GM18505 (cell line): ENCODE data around the gene RPIA.
A peak's percentile ranks its signal among the peaks of the same experiment; 100 is the strongest.
"Not testable (repeated sequence)": the region's sequence is repeated elsewhere in the genome, so short reads cannot be mapped to it uniquely, and the experiment has no call there.

Source experiments
- ATAC-seq: cut with Tn5 transposase; IDR thresholded peaks from one replicate; pipeline ENCODE4 v1.9.1; 2021; ENCODE audit not compliant: unreplicated experiment
- POLR2A ChIP-seq: IDR thresholded peaks from 4 replicates; pipeline ENCODE4 v1.6.1; 2011; ENCODE audit warnings: borderline replicate concordance; ENCODE audit not compliant: insufficient read depth, insufficient read length; ENCODE audit errors: extremely low read depth

The RPIA gene

DNA sequence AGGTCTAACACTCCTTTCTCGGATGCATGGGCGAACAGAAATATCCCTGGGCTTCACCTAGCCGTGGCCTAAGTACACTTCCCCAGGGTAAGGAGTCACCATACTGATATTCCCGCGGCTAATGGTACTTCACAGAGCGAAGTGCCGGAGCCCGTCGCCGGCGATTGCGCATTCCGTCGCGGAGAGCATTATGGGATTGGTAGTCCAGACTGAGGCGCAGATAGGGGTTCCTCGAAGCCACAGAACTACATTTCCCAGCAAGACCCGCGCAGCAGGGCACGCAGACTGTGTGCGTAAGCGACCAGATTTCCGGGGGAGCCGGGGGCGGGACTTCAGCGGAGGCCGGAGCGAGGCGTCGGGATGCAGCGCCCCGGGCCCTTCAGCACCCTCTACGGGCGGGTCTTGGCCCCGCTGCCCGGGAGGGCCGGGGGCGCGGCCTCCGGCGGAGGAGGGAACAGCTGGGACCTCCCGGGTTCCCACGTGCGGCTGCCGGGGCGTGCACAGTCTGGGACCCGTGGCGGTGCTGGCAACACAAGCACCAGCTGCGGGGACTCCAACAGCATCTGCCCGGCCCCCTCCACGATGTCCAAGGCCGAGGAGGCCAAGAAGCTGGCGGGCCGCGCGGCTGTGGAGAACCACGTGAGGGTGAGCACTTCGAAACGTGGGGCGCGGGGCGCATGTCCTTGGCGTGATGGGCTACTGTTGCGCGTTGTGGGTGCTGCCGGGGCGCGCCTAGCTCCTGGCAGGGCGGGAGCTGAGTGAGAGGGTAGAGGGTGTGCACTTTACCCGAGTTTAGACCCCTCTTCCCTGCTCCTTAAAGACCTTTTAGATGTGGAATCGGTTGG, at the start of gene RPIA:
Gene RPIA, plus strand, starts transcription at position 335 of the 845 bp plus-strand sequence. Its CDS starts 26 bp downstream, at position 361.
- ATAC-seq, result peak; percentile 98
- TF ChIP-seq POLR2A, result peak; percentile 86

DNA sequence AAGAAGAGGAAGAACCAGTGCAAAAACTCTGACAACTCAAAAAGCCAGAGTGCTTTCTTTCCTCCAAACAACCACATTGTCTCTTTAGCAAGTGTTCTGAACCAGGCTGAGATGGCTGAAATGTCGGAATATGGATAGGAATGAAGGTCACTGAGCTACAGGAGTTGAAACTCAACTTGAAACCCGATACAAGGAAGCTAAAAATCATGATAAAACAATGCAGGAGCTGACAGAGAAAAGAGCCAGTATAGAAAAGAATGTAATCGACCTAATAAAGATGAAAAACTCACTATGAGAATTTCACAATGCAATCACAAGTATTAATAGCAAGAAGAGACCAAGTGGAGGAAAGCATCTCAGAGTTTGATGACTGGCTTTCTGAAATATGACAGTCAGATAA, 49.2 kb upstream of the RPIA start:
- no peak for ATAC-seq
- TF ChIP-seq POLR2A, result no peak

DNA sequence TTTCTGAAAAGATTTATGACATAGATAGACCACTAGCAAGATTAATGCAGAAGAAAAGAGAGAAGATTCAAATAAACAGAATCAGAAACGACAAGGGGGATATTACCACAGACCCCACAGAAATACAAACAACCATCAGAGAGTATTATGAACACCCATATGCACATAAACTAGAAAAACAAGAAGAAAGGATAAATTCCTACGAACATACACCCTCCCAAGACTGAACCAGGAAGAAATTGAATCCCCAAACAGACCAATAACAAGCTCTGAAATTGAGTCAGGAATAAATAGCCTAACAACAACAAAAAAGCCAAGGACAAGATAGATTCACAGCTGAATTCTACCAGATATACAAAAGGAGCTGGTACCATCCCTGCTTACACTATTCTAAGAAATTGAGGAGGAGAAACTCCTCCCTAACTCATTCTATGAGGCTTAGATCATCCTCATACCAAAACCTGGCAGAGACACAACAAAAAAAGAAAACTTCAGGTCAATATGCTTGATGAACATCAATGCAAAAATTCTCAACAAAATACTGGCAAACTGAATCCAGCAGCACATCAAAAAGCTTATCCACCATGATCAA, 46.1 kb upstream of the RPIA start:
- not testable (repeated sequence) for ATAC-seq

DNA sequence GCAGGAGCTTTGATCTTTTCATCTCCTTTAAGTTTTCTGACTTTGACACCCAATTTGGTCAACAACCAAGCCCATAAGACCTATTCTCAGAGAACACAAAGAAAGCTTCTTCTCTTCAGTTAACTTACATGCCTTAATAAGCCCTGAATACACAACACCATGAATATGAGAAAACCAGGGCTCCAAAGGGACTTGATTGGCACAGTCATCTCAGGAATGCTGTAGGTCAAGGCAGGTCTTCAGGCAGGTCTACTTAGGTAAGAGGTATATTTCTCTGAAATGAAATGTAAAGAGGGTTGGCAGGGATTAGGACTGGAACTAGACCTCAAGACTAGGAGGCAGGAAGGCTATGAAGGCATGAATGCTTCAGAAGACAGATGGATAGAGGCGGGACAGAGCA, 39.8 kb upstream of the RPIA start:
- no peak for TF ChIP-seq POLR2A
- ATAC-seq, result no peak

DNA sequence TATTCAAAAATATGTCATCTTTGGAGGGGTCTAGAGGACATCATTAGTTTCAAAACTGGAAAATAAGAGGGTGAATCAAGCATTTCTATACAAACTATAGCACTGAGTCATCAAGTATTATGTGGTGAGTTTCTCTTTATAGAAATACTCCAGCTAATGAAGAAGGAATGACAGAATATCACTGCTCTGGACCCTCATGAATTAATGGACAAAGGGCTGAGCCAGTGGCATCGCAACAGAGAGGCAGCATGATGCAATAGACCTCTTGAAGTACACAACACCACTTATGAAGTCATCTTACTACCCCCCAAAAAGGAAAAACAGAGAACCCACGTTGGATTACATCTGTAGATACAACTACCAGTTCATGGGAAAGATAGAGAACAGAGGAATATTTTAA, 36.8 kb upstream of the RPIA start:
- TF ChIP-seq POLR2A, result no peak
- ATAC-seq, result no peak

DNA sequence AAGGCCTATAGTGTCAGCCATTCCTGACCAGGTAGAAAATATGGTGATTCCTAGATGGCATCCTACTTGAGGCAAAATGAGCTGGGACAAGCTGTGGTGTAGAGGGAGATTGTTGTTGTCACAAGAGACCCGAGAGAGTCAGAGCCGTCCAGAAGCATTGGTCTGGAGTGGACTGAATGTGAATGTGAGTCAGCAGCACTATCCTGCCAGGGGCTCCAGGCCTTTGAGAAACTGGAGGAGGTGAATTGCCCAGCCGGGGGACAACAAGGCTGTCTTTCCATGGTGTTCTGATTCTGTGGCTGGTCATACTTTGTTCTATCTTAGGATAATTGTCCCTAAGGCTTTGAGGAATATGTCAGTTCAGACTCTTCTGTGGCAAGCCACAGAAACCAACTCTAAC, 34.8 kb upstream of the RPIA start:
- ATAC-seq, result no peak
- no peak for TF ChIP-seq POLR2A

DNA sequence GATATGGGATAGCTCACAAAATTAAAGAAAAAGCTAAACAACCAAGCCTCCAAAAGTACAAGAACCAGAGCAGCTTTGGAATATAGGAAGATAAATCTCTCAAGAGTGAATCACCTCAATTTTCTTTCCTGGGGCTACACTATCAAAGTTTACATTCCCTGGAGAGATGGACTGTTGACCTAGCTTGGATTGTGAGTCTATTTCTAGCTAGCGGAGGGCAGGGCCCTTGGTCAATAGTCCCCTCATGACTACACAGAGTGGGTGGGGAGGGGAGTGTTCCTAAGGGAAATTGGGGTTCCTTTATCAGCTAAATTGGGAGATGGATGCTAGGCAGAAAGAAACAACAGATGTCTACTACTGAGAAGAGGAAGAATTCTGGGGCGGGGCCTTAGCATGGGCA, 34.3 kb upstream of the RPIA start:
- no peak for TF ChIP-seq POLR2A
- no peak for ATAC-seq

DNA sequence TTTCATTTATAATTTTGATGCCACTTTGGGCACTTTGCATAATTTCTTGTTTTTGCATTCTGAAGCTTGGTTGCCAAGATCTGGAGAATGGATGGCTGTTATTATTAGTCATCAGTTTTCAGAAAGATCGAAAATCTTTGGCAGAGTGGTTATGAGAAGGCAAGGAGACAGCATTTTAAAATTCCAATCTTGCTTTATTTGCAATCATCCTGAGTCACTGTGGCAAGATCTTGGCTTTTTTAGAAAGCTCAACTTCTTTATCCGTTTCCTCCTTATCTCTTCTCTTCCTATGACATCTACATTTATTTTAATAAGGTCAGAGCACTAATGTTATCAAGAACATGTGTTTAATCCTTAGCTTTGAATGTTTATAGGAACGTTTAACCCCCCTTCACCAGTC, 33.1 kb upstream of the RPIA start:
- ATAC-seq, result no peak
- no peak for TF ChIP-seq POLR2A

DNA sequence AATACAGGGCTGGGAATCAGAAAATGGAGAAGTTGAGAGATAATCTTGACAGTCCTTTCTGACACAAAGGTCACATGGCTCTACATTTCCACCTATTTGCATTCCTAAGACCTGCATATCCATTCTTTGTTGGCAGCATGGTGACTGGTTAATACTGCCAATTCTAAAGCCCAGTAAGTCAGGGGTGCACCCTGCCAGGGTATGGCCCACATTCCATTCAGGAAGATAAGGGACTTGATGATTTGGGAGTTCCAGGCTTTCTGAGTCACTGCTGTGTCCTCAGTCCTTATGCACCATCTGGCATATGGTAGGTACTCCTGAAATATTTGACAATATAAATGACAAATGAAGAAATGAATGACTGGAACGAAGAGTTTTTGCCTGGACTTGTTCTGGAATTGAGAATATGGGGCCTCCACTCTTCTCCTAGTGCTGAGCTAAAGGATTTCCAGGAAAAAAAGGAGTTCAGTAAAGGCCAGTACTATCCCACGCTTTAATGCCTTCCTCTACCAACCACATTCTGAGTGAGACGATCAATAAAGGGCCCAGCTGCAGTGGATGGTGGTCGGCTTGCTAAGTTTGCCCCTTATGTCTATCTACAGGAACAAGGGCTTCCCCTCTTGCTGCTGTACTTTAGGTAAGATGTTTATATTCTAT, 32.5 kb upstream of the RPIA start:
- ATAC-seq, result no peak

DNA sequence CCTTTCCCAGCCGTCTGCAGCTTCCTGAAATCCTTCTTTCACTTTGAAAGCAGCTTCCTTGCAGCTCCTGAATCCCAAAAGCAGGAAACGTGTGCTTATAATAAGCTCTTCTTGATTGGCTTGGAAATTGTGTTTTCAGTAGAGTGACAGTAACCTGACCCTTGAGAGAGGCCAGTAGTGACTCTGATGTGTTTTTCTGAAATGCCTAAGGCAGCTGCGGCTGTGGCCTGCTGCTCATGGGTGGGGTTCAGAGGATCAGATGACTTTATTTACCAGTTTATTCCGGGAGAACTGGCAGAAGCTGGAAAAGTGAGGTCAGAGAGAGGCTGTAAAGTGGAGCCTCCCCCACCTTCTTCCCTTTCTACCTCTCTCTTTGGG, 31.9 kb upstream of the RPIA start:
- ATAC-seq, result no peak
- no peak for TF ChIP-seq POLR2A

More for the DNA sequence above, 32.5 kb upstream of the RPIA start:
- no peak for TF ChIP-seq POLR2A

DNA sequence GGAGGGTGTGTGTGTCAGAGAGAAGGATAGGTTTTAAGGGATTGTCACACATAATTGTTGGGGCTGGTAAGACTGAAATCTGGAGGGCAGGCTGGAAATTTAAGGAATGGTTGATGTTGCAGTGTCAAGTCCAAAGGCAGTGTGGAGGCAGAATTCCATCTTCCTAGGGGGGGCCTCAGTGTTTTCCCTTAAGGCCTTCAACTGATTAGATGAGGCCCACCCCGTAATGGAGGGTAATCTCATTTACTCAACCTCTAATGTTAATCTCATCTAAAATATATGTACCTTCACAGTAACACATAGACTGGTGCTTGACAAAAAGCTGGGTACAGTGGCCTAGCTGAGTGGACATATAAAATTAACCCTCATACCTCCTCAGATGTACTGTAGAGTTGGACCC, 30.9 kb upstream of the RPIA start:
- no peak for ATAC-seq
- TF ChIP-seq POLR2A, result no peak

DNA sequence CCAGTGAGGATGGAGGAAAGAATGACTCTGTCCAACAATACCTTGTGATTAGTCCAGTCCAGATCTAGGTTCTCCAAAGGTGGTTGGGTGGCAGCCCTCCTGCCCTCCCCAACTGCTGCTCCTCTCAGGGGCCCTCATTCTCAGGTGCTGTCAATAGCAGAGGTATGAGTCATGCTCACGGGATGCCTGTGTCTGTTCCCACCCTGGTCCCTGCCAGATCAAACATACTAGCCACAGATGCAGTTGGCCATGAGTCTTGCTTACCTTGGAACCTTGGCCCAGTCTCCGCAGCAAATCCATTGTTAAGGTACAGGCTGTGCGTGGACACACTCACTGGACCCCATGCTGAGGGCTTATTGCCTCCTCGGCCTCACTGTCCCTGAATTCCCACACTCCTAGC, 24.9 kb upstream of the RPIA start:
- no peak for TF ChIP-seq POLR2A
- ATAC-seq, result no peak

DNA sequence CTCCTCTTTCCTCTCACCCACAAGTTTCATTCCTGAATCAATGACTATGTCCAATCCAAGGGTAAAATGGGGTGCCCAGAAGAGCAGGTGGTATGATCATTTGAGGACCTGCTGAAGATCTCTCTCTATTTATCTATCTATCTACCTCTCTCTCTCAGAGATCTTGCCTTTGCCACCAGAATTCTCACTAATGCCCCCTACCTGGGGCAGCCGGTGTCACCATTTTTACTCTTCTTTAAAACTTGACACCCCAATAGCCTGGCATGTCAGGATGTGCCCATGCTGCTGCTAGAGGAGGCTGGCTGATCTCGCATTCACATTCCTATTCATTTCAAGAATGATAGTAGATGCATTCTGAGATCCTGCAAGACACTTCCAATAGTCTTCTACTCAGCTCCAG, 24.3 kb upstream of the RPIA start:
- no peak for TF ChIP-seq POLR2A
- ATAC-seq, result no peak

DNA sequence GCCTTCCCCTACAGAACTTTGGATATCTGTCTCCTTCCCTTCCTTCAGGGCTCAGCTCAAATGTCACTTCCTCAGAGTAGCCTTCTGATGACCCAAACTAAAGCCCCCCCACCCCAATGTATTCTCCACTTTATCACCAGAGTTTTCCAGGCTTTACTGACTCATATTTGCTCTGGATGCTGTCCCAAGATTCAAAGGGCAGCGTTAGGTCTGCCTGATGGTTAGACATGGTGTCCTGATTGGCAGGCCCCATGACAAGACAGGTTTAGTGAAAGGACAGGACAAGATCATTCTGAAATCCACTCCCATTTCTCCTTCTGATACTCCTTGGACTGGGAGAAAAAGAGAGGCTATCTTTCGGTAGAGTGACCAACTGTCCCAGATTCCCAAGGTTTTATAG, 22.6 kb upstream of the RPIA start:
- ATAC-seq, result no peak
- TF ChIP-seq POLR2A, result no peak

DNA sequence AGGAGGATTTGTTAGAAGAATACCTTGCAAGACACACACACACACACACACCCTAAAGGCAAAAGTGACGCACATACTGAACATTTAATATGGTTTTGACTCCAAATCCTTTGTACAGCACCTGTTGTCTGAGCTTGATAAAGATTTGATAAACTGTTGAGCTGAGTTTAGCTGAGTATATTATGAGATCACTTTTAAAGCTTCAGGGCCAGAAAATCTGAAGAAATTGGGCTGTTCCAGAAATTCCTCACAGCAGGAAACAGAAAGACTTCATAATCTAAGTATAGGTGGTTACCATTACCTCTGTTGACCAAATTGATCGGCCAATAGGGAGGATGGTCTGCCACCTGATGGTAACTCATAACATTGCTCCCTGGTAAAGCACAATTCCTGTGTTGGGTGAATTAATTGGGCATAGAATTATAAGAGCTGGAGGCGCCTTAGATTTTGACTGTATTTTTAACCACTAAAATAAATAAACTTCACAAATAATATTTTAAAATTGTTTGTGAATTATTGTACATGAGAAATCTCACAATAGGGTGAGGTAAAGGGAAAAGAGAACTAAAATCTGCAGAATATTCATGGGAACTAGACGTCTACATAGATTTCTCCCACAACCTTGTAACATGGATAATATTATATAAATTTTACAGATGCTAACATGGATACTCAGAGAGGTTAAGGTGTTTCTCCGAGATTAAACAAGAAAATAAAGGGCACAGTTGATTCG, 21.8 kb upstream of the RPIA start:
- TF ChIP-seq POLR2A, result no peak
- ATAC-seq, result peak; percentile 72
